Measurements from ENCODE around the gene MPIG6B. TPM values are rescaled to one million over a fixed set of nuclear protein-coding genes. Genes with fewer than 3 reads are reported as not detected.

The MPIG6B gene
- total and polyA plus RNA-seq, 7 donors: 0.13 TPM; not detected in 6

GRCh38 chr6:31763619-31763940 lies 40.4 kb downstream of the MPIG6B start:
- intact Hi-C loops (cut with DNase I): no loop called here
- TF ChIP-seq CTCF (IDR thresholded peaks at IDR 0.05) (no peak), POLR2AphosphoS5 (IDR thresholded peaks at IDR 0.05) (no peak), POLR2A (IDR thresholded peaks at IDR 0.05) (no peak), EP300 (IDR thresholded peaks at IDR 0.05) (no peak)
- WGBS, 2 donors: 18 to 34% methylated on average over 1 of the region's 1 CpG
- Histone ChIP-seq H3K4me3 (no peak overlapping the region), H3K27ac (no peak overlapping the region), H3K36me3 (no peaks in the 10 kb centered on the region), H3K4me1 (peaks cover 0 to 10% (median 7%) of the 10 kb centered on the region in 4 donors), H3K27me3 (peaks cover 0 to 14% (median 3%) of the 10 kb centered on the region in 3 donors), H3K9me3 (no peaks in the 10 kb centered on the region)
- DNase-seq: no peak

- DNase-seq: no peak
- peaks cover 0 to 14% (median 3%) of the 10 kb centered on the region in 3 donors for H3K27me3 ChIP-seq
- TF ChIP-seq EP300 (IDR thresholded peaks at IDR 0.05): no peak
- TF ChIP-seq POLR2A (IDR thresholded peaks at IDR 0.05): no peak
- TF ChIP-seq POLR2AphosphoS5 (IDR thresholded peaks at IDR 0.05): no peak
- no peak for TF ChIP-seq CTCF (IDR thresholded peaks at IDR 0.05)
- no peak overlapping the region for H3K27ac ChIP-seq
- no peaks in the 10 kb centered on the region for H3K9me3 ChIP-seq
- intact Hi-C loops (cut with DNase I): no loop called here
- H3K4me3 ChIP-seq: no peak overlapping the region
- WGBS, 2 donors: 79 to 81% methylated on average over 4 of the region's 4 CpGs
- H3K4me1 ChIP-seq: peaks cover 0 to 10% (median 7%) of the 10 kb centered on the region in 4 donors
- H3K36me3 ChIP-seq: no peaks in the 10 kb centered on the region
Observed at GRCh38 chr6:31764198-31764597, 41.0 kb downstream of the MPIG6B start.

GRCh38 chr6:31765559-31765909 lies 42.4 kb downstream of the MPIG6B start:
- Histone ChIP-seq H3K9me3 (no peaks in the 10 kb centered on the region), H3K27me3 (peaks cover 0 to 14% (median 3%) of the 10 kb centered on the region in 3 donors), H3K4me1 (peaks cover 0 to 10% (median 7%) of the 10 kb centered on the region in 4 donors), H3K36me3 (no peaks in the 10 kb centered on the region), H3K27ac (no peak overlapping the region), H3K4me3 (no peak overlapping the region)
- no peak for DNase-seq
- WGBS, 2 donors: 84 to 89% methylated on average over 9 of the region's 9 CpGs
- intact Hi-C loops (cut with DNase I): no loop called here
- TF ChIP-seq EP300 (IDR thresholded peaks at IDR 0.05) (no peak), POLR2A (IDR thresholded peaks at IDR 0.05) (no peak), POLR2AphosphoS5 (IDR thresholded peaks at IDR 0.05) (no peak), CTCF (IDR thresholded peaks at IDR 0.05) (no peak)

GRCh38 chr6:31765910-31766794 lies 43.0 kb downstream of the MPIG6B start:
- intact Hi-C loops (cut with DNase I): no loop called here
- Histone ChIP-seq H3K27ac (no peak overlapping the region), H3K4me3 (peak overlapping the region in 3 of 4 donors; percentile 11 to 32 (median 26)), H3K4me1 (peaks cover 0 to 10% (median 7%) of the 10 kb centered on the region in 4 donors), H3K9me3 (no peaks in the 10 kb centered on the region), H3K36me3 (no peaks in the 10 kb centered on the region), H3K27me3 (peaks cover 0 to 14% (median 3%) of the 10 kb centered on the region in 3 donors)
- no peak for DNase-seq
- TF ChIP-seq EP300 (IDR thresholded peaks at IDR 0.05) (no peak), CTCF (IDR thresholded peaks at IDR 0.05) (peak in 1 of 4 experiments; percentile 7), POLR2AphosphoS5 (IDR thresholded peaks at IDR 0.05) (no peak), POLR2A (IDR thresholded peaks at IDR 0.05) (no peak)
- WGBS, 2 donors: 54 to 58% methylated on average over 42 of the region's 42 CpGs

Measured in sigmoid colon (tissue), 7 donors.